HG03460 (cell line): ENCODE data around the gene NCOR2.
"Not testable (repeated sequence)": the region's sequence is repeated elsewhere in the genome, so short reads cannot be mapped to it uniquely, and the experiment has no call there.

ENCODE experiments used
- ATAC-seq: cut with Tn5 transposase; IDR thresholded peaks from one replicate; pipeline ENCODE4 v1.9.1; 2021; ENCODE audit not compliant: unreplicated experiment

NCOR2 gene

DNA sequence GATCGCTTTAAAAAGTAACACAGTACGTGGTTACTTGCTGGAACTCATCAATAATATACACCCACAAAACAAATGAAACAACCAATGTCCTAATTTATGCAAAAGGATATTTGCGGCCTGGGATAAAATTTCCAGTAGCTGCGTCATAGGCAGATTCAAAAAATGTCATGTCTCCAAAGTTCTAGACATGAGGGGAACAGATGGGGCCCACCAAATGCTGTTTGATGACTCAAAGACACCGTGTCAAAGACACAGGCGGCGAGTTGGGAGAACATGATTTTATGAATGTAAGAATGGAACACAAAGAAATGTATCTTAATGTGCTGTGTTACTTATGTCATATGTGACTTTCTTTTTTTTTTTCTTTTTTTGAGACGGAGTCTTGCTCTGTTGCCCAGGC is 34.3 kb upstream of the NCOR2 start:
- ATAC-seq = no peak

GRCh38 chr12:124599074-124599999 is 31.9 kb upstream of the NCOR2 start:
- ATAC-seq = no peak

DNA sequence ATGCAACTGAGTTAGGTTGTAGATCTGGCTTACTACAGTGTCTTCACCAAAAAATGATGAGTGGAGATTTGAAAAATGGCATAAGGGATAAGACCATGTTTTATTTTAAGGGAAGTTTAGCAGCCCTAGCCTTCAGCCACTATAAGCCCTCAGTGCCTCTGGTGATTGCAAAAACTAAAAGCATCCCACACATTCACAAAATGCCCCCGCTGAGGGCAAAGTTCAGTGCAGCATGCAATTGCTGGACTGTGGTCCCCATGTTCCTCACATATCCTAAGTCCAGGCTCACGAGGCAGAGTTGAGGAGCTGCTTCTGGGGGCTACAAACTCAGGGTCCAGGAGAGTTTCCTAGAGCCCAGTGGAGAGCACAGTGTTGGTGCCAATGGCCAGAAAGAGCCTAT is 29.6 kb upstream of the NCOR2 start:
- no peak for ATAC-seq

DNA sequence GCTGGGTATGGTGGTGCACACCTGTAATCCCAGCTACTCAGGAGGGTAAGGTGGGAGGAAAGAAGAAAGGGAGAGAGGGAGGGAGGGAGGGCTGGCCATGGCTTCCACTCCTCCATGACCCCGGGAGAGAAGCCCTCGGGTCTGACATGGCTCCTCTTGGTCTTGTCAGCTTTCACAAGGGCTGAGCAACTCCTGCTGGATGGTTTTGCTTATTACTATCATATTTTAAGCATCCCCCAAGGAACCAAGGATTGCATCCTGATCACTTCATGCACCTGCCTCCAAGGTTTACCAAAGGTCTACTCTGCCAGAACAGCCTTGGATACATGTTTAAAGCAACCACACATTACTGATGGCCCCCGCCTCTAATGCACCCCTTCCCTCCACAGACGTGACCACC is 28.0 kb upstream of the NCOR2 start:
- no peak for ATAC-seq

GRCh38 chr12:124594851-124595250 is 27.4 kb upstream of the NCOR2 start:
- no peak for ATAC-seq

GRCh38 chr12:124593851-124594401 is 26.5 kb upstream of the NCOR2 start:
- ATAC-seq = no peak

- no peak for ATAC-seq
Measured at GRCh38 chr12:124593176-124593575, 25.8 kb upstream of the NCOR2 start.

DNA sequence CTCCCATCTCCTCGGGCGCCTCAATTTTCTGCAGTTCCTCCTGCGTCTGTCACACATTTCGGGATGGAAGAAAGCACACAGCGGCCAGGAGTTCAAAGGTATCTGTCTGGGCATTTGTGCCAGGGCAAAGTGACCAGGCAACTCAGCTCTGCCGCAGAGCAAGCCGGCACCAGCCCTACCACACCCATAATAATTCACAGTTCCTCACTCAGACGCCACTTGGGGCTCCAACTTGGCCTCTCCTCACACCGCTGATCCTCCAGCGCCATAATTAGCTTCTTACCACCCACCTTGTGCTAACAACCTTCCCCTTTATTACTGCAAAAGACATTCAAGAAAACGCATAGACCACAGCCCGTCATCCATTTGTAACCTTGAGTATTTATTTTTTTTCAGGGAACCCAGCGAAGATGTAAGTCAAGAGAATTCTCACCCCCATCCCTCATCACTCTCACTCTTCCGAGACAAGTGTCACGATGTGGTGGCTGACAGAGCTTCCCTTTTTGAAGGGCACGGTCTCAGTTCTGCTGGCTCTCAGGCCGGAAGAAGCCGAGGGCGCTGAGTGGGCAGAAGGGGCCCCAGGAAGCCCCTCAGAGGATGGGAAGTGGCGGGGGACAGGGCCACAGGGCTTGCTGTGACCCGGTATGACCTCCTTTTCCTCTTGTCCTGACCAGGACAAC is 25.2 kb upstream of the NCOR2 start:
- no peak for ATAC-seq

DNA sequence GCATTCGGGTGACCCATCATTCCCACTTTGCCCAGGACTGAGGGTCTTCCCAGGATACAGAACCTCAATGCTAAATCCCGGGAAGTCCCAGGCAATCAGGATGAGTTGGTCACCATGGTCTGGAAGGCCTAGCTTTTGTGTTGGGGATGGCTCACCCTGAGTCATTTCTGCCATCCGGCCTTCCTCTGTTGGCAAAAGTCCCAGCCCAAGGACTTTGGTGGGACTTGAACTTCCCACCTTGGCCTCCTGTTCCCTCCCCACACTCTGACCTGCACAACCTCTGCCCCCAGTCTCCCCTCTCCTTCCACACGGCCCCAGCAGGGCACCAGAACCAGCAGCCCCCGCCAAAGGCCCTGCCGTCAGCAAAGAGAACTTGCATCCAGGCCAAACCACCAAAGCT is 24.6 kb upstream of the NCOR2 start:
- ATAC-seq = no peak

DNA sequence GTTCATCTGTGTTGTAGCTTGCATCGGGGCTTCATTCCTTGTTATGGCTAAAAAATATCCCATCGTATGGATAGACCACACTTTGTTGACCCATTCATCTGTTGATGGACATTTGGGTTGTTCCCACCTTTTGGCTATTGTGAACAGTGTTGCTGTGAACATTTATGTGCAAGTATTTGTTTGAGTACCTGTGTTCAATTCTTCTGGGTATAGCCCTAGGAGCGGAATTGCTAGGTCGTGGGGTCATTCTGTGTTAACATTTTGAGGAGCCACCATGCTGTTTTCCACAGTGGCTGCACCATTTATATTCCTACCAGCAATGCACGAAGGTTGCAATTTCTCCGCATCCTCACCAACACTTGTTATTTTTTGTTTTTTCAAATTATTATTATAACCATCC is 23.0 kb upstream of the NCOR2 start:
- no peak for ATAC-seq

DNA sequence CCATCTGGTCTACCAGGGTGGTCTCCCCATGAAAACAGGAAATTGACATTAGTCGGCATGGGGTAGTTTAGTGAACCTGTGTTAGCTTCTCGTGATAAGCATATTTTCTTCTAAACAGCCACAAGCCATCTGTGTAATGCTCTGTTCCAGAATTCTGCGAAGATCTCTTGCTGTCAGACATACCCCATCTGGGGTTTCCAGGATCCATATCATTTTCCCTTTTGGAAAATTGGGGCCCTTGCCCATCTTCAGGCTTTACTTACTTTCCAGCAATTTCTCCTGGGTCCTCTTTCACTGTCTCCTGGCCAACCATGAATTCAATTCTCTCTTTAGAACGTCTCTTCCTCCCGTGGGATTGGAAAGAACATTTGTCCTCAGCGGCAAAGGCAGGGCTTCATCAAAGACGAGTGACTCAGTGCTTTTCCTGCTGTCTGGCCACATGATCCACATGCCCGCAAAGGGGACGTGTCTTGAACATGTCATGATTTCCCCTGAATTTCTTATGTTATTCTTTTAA is 21.4 kb upstream of the NCOR2 start:
- ATAC-seq = no peak

DNA sequence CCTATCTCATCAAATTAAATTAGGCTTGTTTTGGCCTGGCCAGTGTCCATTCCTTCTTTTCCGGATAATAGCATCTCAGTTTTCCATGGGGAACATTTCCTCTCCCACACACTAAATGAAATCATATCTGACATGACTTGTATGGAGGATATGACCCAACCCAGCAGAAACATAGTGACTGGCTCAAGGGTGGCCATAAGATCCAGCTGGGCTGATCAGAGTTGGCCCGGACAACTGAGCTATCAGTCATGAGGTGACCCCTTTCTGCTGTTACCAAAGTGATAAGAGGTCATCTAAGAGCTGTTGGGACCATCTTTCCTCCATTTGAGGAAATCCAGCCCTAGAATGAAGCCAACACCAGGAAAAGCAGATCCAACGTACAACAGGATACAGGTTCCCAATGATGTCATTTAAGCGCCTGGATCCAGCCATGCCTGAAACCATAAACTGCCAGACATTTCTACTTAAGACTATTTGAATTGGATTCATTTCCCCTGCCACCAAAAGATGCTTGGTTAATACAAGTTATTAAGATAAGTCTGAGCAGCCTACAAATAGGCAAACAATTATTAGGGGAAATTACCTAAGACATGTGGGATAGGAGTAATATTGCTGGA is 20.7 kb upstream of the NCOR2 start:
- no peak for ATAC-seq

DNA sequence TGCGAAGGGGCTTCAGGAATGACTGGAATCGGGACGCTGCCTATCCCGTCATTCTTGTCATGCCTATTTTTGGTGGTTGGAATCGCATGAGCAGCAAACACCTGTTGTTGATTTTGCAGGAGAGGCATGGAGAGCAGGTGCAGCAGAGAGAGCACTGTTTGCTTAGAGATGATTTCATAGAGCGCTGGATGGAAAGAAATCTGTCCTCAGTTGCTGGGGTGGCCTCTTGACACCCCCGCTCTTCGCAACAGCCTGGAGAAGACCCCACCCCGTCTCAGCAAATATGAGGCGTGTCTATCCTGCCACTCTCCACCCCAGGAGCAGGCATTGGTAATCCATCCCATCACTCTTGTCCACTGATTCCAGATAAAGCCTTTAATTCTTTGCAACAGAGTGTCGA is 19.3 kb upstream of the NCOR2 start:
- no peak for ATAC-seq

DNA sequence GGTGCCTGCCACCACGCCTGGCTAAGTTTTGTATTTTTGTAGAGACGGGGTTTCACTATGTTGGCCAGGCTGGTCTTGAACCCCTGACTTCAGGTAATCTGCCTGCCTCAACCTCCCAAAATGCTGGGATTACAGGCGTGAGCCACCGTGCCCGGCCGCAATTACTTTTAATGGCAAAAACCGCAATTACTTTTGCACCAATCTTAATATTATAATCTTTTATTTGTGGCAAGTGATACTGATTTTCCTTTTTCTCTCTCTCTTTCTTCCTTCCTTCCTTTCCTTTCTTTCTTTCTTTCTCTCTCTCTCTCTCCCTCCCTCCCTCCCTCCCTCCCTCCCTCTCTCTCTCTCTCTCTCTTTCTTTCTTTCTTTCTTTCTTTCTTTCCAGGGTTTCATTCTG is 17.1 kb upstream of the NCOR2 start:
- not testable (repeated sequence) for ATAC-seq

DNA sequence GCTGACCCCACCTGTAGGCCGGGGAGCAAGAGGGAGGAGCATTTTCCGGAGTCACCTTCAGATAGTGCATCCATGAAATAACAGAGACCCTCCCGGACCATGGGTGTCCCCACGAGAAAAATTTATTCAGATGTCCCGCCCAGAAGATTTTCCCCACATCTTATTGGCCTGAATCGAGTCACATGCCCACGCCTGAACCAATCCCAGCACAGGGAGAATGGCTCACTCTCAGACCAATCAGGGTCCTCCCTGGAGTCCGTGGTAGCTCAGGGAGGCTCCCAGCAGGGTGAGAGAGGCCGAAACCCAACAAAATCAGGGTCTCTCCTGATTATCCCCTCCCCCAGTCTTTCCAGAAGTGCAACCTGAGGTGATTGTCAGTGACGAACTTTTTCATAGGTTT is 16.4 kb upstream of the NCOR2 start:
- ATAC-seq = no peak

GRCh38 chr12:124582108-124582424 is 14.7 kb upstream of the NCOR2 start:
- ATAC-seq = no peak

DNA sequence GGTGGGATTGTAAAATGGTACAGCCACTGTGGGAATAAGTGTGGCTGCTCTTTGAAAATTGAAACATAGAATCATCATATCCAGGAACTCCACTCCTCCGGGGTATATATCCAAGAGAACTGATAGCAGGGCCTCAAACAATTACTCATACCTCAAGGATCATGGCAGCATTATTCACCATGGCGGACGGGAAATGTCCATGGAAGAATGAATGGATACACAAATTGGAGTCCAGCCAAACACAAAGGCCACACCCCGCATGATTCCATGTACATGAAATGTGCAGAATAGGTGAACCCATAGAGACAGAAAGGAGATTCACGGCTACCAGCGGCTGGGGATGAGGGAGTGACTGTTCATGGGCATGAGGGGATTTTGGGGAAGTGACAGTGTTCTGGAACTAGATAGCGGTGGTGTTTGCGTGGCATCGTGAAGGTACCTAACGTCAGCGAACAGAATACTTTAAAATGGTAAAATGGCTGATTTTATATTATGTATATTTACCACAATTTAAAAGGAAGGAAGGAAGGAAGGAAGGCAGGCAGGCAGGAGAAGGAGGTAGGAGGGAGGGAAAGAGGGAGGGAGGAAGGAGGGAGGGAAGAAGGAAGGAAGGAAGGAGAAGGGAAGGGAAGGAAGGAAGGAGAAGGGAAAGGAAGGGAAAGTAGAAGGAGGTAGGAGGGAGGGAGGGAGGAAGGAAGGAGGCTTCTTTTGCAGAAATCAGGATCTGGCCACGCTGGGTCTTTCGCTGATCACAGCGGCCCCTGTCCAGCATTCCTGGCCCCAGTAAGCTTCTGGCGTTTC is 14.1 kb upstream of the NCOR2 start:
- ATAC-seq = no peak

DNA sequence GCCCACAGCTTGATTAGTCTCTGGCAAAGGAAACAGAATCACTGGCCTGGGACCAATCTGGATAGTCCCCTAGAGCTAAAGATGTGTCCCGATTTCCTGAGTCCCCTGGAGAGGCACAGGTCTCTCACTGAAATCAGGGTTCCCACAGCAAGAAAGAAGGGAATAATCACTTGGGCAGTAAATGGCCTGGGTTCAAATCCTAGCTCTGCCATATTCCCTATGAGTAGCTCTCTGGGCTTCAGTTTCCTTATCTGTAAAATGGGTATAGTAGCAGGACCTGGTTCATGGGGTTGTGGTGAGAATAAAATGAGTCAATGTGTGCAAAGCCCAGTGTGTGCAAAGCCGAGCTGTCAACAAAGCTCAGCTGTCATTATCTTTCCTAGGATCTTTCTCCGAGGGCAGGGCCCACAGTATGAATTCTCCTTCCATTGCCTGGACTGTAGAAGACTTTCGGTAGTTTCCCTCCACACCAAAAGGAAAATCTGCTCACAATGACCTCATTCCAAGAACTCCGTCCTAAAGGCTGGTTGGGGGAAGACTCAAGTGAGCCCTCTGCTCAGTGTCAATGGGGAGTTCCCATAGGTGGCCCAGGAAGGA is 12.6 kb upstream of the NCOR2 start:
- no peak for ATAC-seq

GRCh38 chr12:124578854-124579253 is 11.4 kb upstream of the NCOR2 start:
- no peak for ATAC-seq

- no peak for ATAC-seq
Measured at GRCh38 chr12:124578445-124578844, 11.0 kb upstream of the NCOR2 start.
